Mammary epithelial cell (primary cell): ENCODE measurements around the gene INTS3.

Experiments
- CTCF ChIP-seq, 2 donors: IDR thresholded peaks in 1 of 2; conservative IDR thresholded peaks in 1 of 2; 2 replicates each; pipeline ENCODE4 v1.5.1; 2011 to 2012; ENCODE audit warnings: inconsistent platforms in 2 of 2, low read length in 2 of 2, mild to moderate bottlenecking in 2 of 2, control low read depth in 1 of 2, low read depth in 1 of 2; ENCODE audit not compliant: insufficient read depth in 1 of 2; ENCODE audit errors: extremely low read depth in 1 of 2
- EZH2 ChIP-seq: IDR thresholded peaks from 2 replicates; pipeline ENCODE4 v1.6.1; 2012; ENCODE audit warnings: low read length, inconsistent platforms, borderline replicate concordance

GRCh38 chr1:153752571-153753195 is 24.8 kb downstream of the INTS3 start:
- no peak for TF ChIP-seq CTCF (conservative IDR thresholded peaks at IDR 0.05 in 1 of 2, IDR thresholded peaks at IDR 0.05 in 1 of 2; ENCODE audit: extremely low read depth in 1 of 2, insufficient read depth in 1 of 2, low read depth in 1 of 2, low read length in 2 of 2)
- TF ChIP-seq EZH2, result no peak
